ENCODE measurements around the gene ATRIP. TPM values are rescaled to one million over a fixed set of nuclear protein-coding genes. Genes with fewer than 3 reads are reported as not detected.

ATRIP gene
- total and polyA plus RNA-seq, 10 of the 15 experiments (the other 5 are each of a cell fraction or from before 2014, with no cell fraction given) = 1.4 to 16.0 (median 10.1) TPM

GRCh38 chr3:48406443-48407431, 39.8 kb upstream of the ATRIP start:
- in situ Hi-C loops (cut with MboI) = no loop called here
- no TSS peak for BruUV-seq (replicated peaks)
- FAIRE-seq (no peak), ATAC-seq (no peak), DNase-seq (ENCODE audit: low read depth, low spot score) (no peak)
- ChIA-PET SMC1A (ENCODE audit: uncharacterized antibody, unreplicated experiment) (interaction anchor here (0.6 to 2.4 kb wide), 3 partner anchors 25 to 1723 kb away, joined by 3 to 15 read pairs (median 4); no protein-coding TSS in a partner anchor), CTCF (interaction anchor here (0.8 to 22.0 kb wide), 5 partner anchors 10 to 212 kb away, joined by 3 to 757 read pairs (median 4); partner anchors contain the start of genes CCDC51 and TMA7), POLR2A (interaction anchor here (0.6 kb wide), 1 partner anchor 35 kb away, joined by 5 read pairs; no protein-coding TSS in a partner anchor), RAD21 (ENCODE audit: unreplicated experiment) (interaction anchor here (1.1 to 2.3 kb wide), 3 partner anchors 29 to 229 kb away, joined by 3 to 13 read pairs (median 10); partner anchors contain the start of gene SLC26A6)
- 37% methylated on average over 18 of the region's 18 CpGs for WGBS (ENCODE audit: insufficient coverage, insufficient replicate concordance, low lambda C conversion rate, missing lambda C conversion rate)
- H3K27me3 ChIP-seq (replicated peaks in 1 of 2; ENCODE audit: control insufficient read depth in 2 of 2, insufficient read depth in 2 of 2, low read length in 1 of 2) = no peaks in the 10 kb centered on the region
- H3K9ac ChIP-seq (ENCODE audit: control insufficient read depth, insufficient read depth, low read length) = no peak overlapping the region
- H3K79me2 ChIP-seq (ENCODE audit: control insufficient read depth, insufficient read depth, low read length) = no peaks in the 10 kb centered on the region
- H3K9me3 ChIP-seq (replicated peaks; ENCODE audit: control insufficient read depth, insufficient read depth, low read length) = no peaks in the 10 kb centered on the region
- no peak overlapping the region for H2AFZ ChIP-seq (ENCODE audit: control insufficient read depth, low read depth, low read length)
- H3K4me1 ChIP-seq (ENCODE audit: control insufficient read depth, insufficient read depth, low read length) = no peaks in the 10 kb centered on the region
- intact Hi-C loops (cut with micrococcal nuclease; ENCODE audit: unreplicated experiment) = no loop called here
- TF ChIP-seq ZNF384 (IDR thresholded peaks at IDR 0.05; ENCODE audit: borderline replicate concordance, low read depth, low read length) (no peak), YY1 (IDR thresholded peaks at IDR 0.05; ENCODE audit: low read depth, low read length) (no peak), GATAD2B (conservative IDR thresholded peaks at IDR 0.05; ENCODE audit: low read depth) (no peak), E4F1 (IDR thresholded peaks at IDR 0.05; ENCODE audit: borderline replicate concordance, partially characterized antibody) (no peak), STAT1 (conservative IDR thresholded peaks at IDR 0.05) (no peak), RFX5 (IDR thresholded peaks at IDR 0.05; ENCODE audit: low read depth, low read length) (no peak), BMI1 (IDR thresholded peaks at IDR 0.05; ENCODE audit: borderline replicate concordance) (no peak), TCF12 (IDR thresholded peaks at IDR 0.05; ENCODE audit: low read depth, low read length) (no peak), ZNF622 (IDR thresholded peaks at IDR 0.05) (no peak), ZSCAN29 (IDR thresholded peaks at IDR 0.05) (no peak), JUNB (IDR thresholded peaks at IDR 0.05) (no peak), HDAC6 (IDR thresholded peaks at IDR 0.05; ENCODE audit: unreplicated experiment) (no peak), ESRRA (IDR thresholded peaks at IDR 0.05; ENCODE audit: low read length) (no peak)
- no peaks in the 10 kb centered on the region for H3K36me3 ChIP-seq (ENCODE audit: control insufficient read depth in 2 of 2, insufficient read depth in 2 of 2, low read length in 1 of 2)
- no peak overlapping the region for H3K27ac ChIP-seq (ENCODE audit: control insufficient read depth, insufficient read depth)
- no peaks in the 10 kb centered on the region for H4K20me1 ChIP-seq (ENCODE audit: control insufficient read depth, insufficient read depth)
- no peak overlapping the region for H3K4me2 ChIP-seq (ENCODE audit: control insufficient read depth, insufficient read depth)
- H3K4me3 ChIP-seq = no peak overlapping the region

All from GM12878 (cell line).